ENCODE measurements around the gene TSC22D3.
"Not testable (repeated sequence)": the region's sequence is repeated elsewhere in the genome, so short reads cannot be mapped to it uniquely, and the experiment has no call there.

The TSC22D3 gene

GRCh38 chrX:107712231-107713202 lies 63.1 kb downstream of the TSC22D3 start:
- DNase-seq (ENCODE audit: low read depth) = no peak

DNA sequence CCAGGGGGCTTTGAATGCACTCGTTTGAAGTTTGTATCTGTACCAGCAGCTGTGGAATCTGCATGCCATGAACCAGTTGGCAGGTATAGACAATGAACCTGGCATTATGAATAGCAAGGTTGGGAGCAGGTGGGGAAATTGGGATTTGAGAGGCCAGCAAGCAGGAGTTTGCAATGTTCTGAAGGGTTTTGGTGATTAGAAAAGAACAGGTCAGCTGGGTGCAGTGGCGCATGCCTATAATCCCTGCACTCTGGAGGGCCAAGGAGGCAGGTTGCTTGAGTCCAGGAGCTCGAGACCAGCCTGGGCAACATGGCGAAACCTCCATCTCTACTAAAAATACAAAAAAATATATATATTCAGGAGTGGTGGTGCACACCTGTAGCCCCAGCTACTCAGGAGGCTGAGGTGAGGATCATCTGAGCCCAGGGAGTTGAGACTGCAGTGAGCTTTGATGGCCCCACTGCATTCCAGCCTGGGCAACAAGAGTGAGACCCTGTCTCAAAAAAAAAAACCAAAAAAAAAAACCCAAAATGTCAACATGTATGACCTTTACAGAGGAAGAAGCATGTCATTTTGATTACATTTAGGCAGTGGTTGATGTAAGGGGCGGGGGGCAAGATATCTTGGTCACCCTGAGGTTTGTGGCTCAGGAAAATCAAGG lies 63.9 kb downstream of the TSC22D3 start:
- no peak for DNase-seq (ENCODE audit: low read depth)

GRCh38 chrX:107710617-107711391 lies 64.8 kb downstream of the TSC22D3 start:
- peak; percentile 93 for DNase-seq (ENCODE audit: low read depth)

- DNase-seq (ENCODE audit: low read depth) = no peak
Measured at GRCh38 chrX:107709266-107709806, 66.3 kb downstream of the TSC22D3 start.

GRCh38 chrX:107708762-107709161 lies 66.8 kb downstream of the TSC22D3 start:
- no peak for DNase-seq (ENCODE audit: low read depth)

GRCh38 chrX:107707866-107708265 lies 67.7 kb downstream of the TSC22D3 start:
- DNase-seq (ENCODE audit: low read depth) = no peak

GRCh38 chrX:107706309-107706708 lies 69.3 kb downstream of the TSC22D3 start:
- DNase-seq (ENCODE audit: low read depth) = no peak

DNA sequence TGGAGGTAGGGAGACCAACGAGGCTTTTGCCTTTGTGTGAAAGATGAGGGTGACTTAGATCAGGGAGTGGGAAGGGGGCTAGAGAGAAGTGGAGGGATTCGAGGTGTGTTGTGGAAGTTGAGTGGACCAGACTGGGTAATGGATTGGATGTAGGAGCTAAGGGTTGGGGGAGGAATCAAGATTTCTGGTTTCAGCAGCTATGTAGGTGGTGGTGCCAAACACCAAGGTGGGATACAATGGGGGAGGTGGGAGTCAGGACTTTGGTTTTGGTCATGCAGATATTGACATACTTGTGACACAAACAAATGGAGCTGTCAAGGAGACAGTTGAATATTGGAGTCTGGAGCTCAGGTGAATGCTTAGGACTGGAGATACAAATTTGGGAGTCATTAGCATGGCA lies 71.0 kb downstream of the TSC22D3 start:
- no peak for DNase-seq (ENCODE audit: low read depth)

DNA sequence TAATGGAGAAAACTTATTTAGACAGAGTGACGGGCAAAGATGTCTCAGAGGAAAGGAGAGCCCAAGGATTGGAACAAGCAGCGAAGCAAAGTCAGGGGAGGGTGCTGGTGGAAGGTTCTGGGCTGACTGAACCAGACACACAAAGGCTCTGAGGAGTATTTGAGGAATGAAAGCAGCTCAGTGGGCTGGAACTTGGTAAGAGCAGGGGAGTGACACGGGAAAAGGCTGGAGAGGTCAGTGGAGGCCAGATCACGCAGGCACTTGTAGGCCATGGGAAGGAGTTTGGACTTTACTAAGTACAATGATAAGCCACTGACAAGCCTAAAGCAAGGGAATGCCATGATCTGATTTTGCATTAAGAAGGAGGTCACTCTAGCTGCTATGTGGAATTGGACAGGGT lies 71.4 kb downstream of the TSC22D3 start:
- DNase-seq (ENCODE audit: low read depth) = no peak

GRCh38 chrX:107701493-107702121 lies 74.0 kb downstream of the TSC22D3 start:
- DNase-seq (ENCODE audit: low read depth) = no peak

DNA sequence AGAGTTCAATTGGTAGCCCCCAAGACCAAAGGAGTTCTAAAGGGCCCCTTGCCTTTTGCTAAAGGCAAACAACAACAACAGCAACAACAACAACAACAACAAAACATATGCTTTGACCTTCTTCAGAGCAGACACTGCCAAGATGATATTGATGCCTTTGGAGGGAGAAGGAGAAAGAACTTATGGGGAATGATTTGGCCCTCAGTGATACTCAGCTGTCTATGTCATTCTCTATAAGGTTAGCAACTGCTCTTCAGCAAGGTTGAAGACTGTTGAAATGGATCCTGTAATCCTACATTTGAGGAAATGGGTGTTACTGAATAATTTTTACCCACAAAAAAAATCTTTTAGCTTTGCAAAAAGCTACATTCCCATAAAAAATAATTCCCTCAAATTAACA lies 74.8 kb downstream of the TSC22D3 start:
- no peak for DNase-seq (ENCODE audit: low read depth)

GRCh38 chrX:107700317-107700774 lies 75.2 kb downstream of the TSC22D3 start:
- peak; percentile 24 for DNase-seq (ENCODE audit: low read depth)

GRCh38 chrX:107699616-107700015 lies 76.0 kb downstream of the TSC22D3 start:
- DNase-seq (ENCODE audit: low read depth) = no peak

GRCh38 chrX:107691024-107691448 lies 84.6 kb downstream of the TSC22D3 start:
- no peak for DNase-seq (ENCODE audit: low read depth)

DNA sequence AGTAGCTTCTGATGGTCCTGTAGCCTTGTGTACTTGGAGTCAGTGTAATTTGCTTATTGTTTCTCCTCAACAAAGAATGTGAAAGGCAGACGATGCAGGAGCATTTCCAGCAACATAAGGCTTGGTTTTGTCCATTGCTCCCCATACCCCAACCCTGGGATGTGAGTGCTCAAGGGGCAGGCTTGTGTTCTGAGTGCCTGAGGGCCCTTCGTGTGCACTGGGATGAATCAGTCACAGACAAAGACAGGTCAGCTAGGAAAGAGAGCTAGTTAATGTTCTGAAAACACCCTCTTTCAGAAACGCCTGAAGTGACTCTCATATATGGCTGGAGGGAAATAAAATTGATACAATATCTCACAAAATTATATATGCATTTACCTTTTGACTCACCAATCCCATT lies 88.1 kb downstream of the TSC22D3 start:
- no peak for DNase-seq (ENCODE audit: low read depth)

GRCh38 chrX:107686792-107687191 lies 88.8 kb downstream of the TSC22D3 start:
- DNase-seq (ENCODE audit: low read depth) = peak; percentile 10

DNA sequence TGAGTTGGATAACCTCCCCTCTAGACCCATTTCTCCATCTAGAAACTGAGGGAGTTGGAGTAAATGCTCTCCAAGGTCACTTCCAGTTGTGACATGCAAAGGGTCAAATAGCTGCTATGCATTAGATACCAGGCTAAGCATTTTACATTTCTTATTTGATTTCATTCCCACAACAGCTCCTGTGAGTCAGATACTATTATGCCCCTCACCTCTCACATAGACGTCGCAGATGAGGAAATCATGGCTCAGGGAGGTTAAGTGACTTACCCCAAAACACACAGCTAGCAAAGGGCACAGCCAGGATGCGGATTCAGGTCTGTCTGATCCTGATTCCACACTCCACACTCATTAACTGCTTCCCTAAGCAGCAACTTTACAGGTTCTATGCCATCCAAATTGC lies 89.6 kb downstream of the TSC22D3 start:
- no peak for DNase-seq (ENCODE audit: low read depth)

DNA sequence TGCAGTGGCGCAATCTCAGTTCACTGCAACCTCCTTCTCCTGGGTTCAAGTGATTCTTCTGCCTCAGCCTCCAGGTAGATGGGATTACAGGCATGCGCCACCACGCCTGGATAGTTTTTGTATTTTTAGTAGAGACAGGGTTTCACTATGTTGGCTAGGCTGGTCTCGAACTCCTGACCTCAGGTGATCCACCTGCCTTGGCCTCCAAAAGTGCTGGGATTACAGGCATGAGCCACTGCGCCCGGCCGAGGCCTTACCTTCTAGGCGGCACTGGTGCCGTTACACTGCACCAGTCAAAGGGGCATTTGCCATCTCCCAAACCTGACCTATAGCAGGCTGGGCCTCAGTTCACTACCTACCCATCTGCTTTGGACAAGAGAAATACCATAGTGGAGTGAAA lies 90.0 kb downstream of the TSC22D3 start:
- DNase-seq (ENCODE audit: low read depth) = not testable (repeated sequence)

DNA sequence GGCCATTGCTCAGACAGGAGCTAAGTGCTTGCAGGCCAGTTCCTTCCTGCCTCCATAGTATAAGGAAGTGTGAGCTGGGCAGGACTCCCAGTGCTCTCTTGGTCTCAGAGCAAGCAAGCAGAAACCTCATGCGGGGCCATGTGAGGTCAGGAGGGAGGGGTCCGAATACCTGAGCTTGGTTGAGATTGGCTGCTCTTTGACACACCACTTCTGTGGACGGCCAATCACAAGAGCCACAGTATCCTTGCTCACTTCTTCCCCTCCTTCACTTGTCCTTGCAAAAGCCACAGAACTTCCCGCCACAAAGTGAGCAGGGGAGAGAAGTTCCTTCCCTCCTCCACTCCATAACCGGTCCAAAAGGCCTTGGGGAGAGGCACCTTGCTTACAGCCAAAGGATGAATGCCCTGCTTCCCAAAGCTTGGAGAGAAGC lies 90.6 kb downstream of the TSC22D3 start:
- peak; percentile 27 for DNase-seq (ENCODE audit: low read depth)

DNA sequence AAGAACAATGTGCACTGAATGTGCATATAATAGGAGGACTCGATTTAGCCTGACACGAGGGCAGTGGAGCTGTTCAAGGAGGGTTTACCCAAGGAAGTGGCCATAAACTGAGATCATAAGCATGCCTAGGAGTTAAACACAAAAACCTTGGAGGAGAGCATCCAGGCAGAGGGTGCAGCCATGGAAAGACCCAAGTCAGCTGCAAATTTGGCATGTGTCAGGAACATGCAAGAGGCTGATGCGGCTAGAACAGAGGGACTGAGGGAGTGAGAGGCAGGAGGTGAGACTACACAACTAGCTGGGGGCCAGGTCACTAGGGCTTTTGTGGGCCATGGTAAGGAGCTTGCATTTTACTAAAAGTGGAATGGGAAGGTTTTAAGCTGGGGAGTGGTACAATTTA lies 91.7 kb downstream of the TSC22D3 start:
- DNase-seq (ENCODE audit: low read depth) = no peak

GRCh38 chrX:107683124-107683895 lies 92.3 kb downstream of the TSC22D3 start:
- no peak for DNase-seq (ENCODE audit: low read depth)

Measured in EH (cell line).